Neural cell (in vitro differentiated cells): Measurements from ENCODE around the gene GADD45A. TPM values are rescaled to one million over a fixed set of nuclear protein-coding genes. Genes with fewer than 3 reads are reported as not detected.

Experiments used
- H2AFZ ChIP-seq: fragments of 200-600, 300-800 bp; sonication (generic), shearing (Covaris generic); 2 replicates; pipeline ENCODE4 v1.6.0; 2014; ENCODE audit warnings: low read depth, mild to moderate bottlenecking, antibody characterized with exemption, low read length, moderate library complexity
- H3F3A ChIP-seq: fragments of 200-600 bp; shearing (Covaris generic); 2 replicates; pipeline ENCODE4 v1.6.1; 2016; ENCODE audit warnings: mild to moderate bottlenecking, moderate library complexity, mixed read lengths, antibody characterized with exemption, low read length; ENCODE audit not compliant: insufficient read depth, poor library complexity, severe bottlenecking
- H3K27ac ChIP-seq: fragments of 200-600, 300-800 bp; sonication (generic), shearing (Covaris generic); 2 replicates; pipeline ENCODE4 v1.5.1; 2014; ENCODE audit warnings: mild to moderate bottlenecking, low read length, moderate library complexity
- H3K27me3 ChIP-seq: fragments of 300-800, 200-600 bp; sonication (generic), shearing (Covaris generic); 2 replicates; pipeline ENCODE4 v1.6.0; 2014; ENCODE audit warnings: mild to moderate bottlenecking, low read depth, low read length, moderate library complexity; ENCODE audit not compliant: insufficient read depth
- H3K36me3 ChIP-seq: fragments of 300-800, 200-600 bp; sonication (generic), shearing (Covaris generic); 2 replicates; pipeline ENCODE4 v1.5.1; 2014; ENCODE audit warnings: mild to moderate bottlenecking, antibody characterized with exemption, low read length, moderate library complexity; ENCODE audit not compliant: insufficient read depth
- H3K4me2 ChIP-seq: fragments of 300-800, 200-600 bp; sonication (generic), shearing (Covaris generic); 2 replicates; pipeline ENCODE4 v1.6.0; 2014; ENCODE audit warnings: mild to moderate bottlenecking, low read length
- H3K4me3 ChIP-seq: fragments of 300-800, 200-600 bp; sonication (generic), shearing (Covaris generic); 2 replicates; pipeline ENCODE4 v1.5.1; 2014; ENCODE audit warnings: mild to moderate bottlenecking, low read length, moderate library complexity
- H3K79me2 ChIP-seq: fragments of 200-600 bp; shearing (Covaris generic); replicated peaks from 2 replicates; pipeline ENCODE4 v1.6.0; 2014; ENCODE audit warnings: mild to moderate bottlenecking, low read length, moderate library complexity; ENCODE audit not compliant: insufficient read depth
- H3K9ac ChIP-seq: fragments of 300-800, 200-600 bp; sonication (generic), shearing (Covaris generic); 2 replicates; pipeline ENCODE4 v1.6.1; 2016; ENCODE audit warnings: mild to moderate bottlenecking, low read length, mixed read lengths
- H3K9me2 ChIP-seq: fragments of 200-600 bp; shearing (Covaris generic); 2 replicates; pipeline ENCODE4 v1.6.1; 2016; ENCODE audit warnings: mild to moderate bottlenecking, low read length, mixed read lengths; ENCODE audit not compliant: insufficient read depth
- H3K9me3 ChIP-seq: fragments of 200-600, 300-800 bp; sonication (generic), shearing (Covaris generic); 2 replicates; pipeline ENCODE4 v1.6.1; 2016; ENCODE audit warnings: mild to moderate bottlenecking, mixed run types, low read length, moderate library complexity, mixed read lengths
- H4K20me1 ChIP-seq: fragments of 200-600 bp; shearing (Covaris generic); 2 replicates; pipeline ENCODE4 v1.6.1; 2016; ENCODE audit warnings: mild to moderate bottlenecking, mixed run types; ENCODE audit not compliant: insufficient read depth
- CTCF ChIP-seq: fragments of 450-650 bp; IDR thresholded peaks from 2 replicates; pipeline ENCODE4 v1.5.1; 2014; ENCODE audit warnings: antibody characterized with exemption, mild to moderate bottlenecking, moderate library complexity; ENCODE audit not compliant: poor library complexity, severe bottlenecking
- EP300 ChIP-seq: fragments of 450-650 bp; conservative IDR thresholded peaks from 2 replicates; pipeline ENCODE4 v1.6.1; 2014; ENCODE audit warnings: antibody characterized with exemption, mild to moderate bottlenecking, moderate library complexity; ENCODE audit not compliant: poor library complexity, severe bottlenecking
- EZH2 ChIP-seq: fragments of 200-600, 300-800 bp; shearing (Covaris generic), sonication (generic); IDR thresholded peaks from 2 replicates; pipeline ENCODE4 v1.6.1; 2014; ENCODE audit warnings: antibody characterized with exemption, low read length, borderline replicate concordance, mild to moderate bottlenecking; ENCODE audit not compliant: insufficient read depth, poor library complexity, severe bottlenecking
- MXI1 ChIP-seq: fragments of 450-650 bp; conservative IDR thresholded peaks from 2 replicates; pipeline ENCODE4 v1.6.1; 2014; ENCODE audit warnings: antibody characterized with exemption, mild to moderate bottlenecking; ENCODE audit not compliant: poor library complexity, severe bottlenecking
- POLR2AphosphoS5 ChIP-seq: IDR thresholded peaks from 2 replicates; pipeline ENCODE4 v1.6.1; 2012
- RAD21 ChIP-seq: fragments of 450-650 bp; conservative IDR thresholded peaks from 2 replicates; pipeline ENCODE4 v1.6.1; 2014; ENCODE audit warnings: antibody characterized with exemption, mild to moderate bottlenecking, moderate library complexity
- REST ChIP-seq: IDR thresholded peaks from 2 replicates; pipeline ENCODE4 v1.6.1; 2012; ENCODE audit warnings: borderline replicate concordance
- polyA plus RNA-seq: library from polyadenylated mRNA; depleted of rRNA; stranded (reverse); fragments of >200 nt; gene quantifications from 2 replicates; pipeline ENCODE4 v1.2.3, GENCODE V29; 2014

The GADD45A gene
- polyA plus RNA-seq, 1 donor from 2014 or later: 13.7 TPM

- TF ChIP-seq CTCF (no peak), EZH2 (no peak)
Observed at GRCh38 chr1:67679691-67680090, 5.3 kb upstream of the GADD45A start (continued).

GRCh38 chr1:67680486-67680885 is 4.5 kb upstream of the GADD45A start:
- H3K4me3 ChIP-seq: no peak overlapping the region
- TF ChIP-seq POLR2AphosphoS5 (no peak), MXI1 (no peak), EP300 (no peak), CTCF (no peak)
- H3K27ac ChIP-seq: no peak overlapping the region
- no peak overlapping the region for H3K4me2 ChIP-seq
- H3K36me3 ChIP-seq: no peaks in the 10 kb centered on the region
- H4K20me1 ChIP-seq: no peaks in the 10 kb centered on the region
- H3K9ac ChIP-seq: no peak overlapping the region
- no peaks in the 10 kb centered on the region for H3K9me3 ChIP-seq
- H2AFZ ChIP-seq: no peak overlapping the region
- no peaks in the 10 kb centered on the region for H3K79me2 ChIP-seq
- H3K27me3 ChIP-seq: no peaks in the 10 kb centered on the region
- H3K9me2 ChIP-seq: no peaks in the 10 kb centered on the region
- H3F3A ChIP-seq: no peaks in the 10 kb centered on the region

- no peak for TF ChIP-seq CTCF
- no peak for TF ChIP-seq EP300
- TF ChIP-seq RAD21: no peak
- no peak for TF ChIP-seq REST
- no peak for TF ChIP-seq MXI1
- Histone ChIP-seq H2AFZ (no peak overlapping the region), H4K20me1 (no peaks in the 10 kb centered on the region), H3K9me3 (no peaks in the 10 kb centered on the region), H3K9me2 (no peaks in the 10 kb centered on the region), H3K4me2 (no peak overlapping the region), H3K4me3 (no peak overlapping the region), H3K9ac (no peak overlapping the region), H3K27me3 (no peaks in the 10 kb centered on the region), H3K27ac (no peak overlapping the region), H3K79me2 (peaks cover 6% of the 10 kb centered on the region), H3K36me3 (no peaks in the 10 kb centered on the region), H3F3A (no peaks in the 10 kb centered on the region)
Observed at GRCh38 chr1:67682659-67683197, 2.3 kb upstream of the GADD45A start.
